WTC11 (cell line): ENCODE measurements around the gene DNAH1. TPM values are rescaled to one million over a fixed set of nuclear protein-coding genes. Genes with fewer than 3 reads are reported as not detected.
A peak's percentile ranks its signal among the peaks of the same experiment; 100 is the strongest.

Experiments
- ATAC-seq: fragments of 200-7000 bp; cut with Tn5 transposase; 2 replicates; pipeline ENCODE4 v1.10.0; 2021; ENCODE audit warnings: mild to moderate bottlenecking, moderate library complexity
- CTCF ChIA-PET: fragments of 300-600 bp; sonication (Branson Sonifier 250); formaldehyde crosslinking; loops from one replicate; lab custom pipeline; 2021; ENCODE audit warnings: antibody characterized with exemption; lab: Charles Lee
- POLR2A ChIA-PET: fragments of 350-600 bp; sonication (Branson Sonifier 250); formaldehyde crosslinking; loops from one replicate; lab custom pipeline; 2021; ENCODE audit warnings: antibody characterized with exemption; lab: Charles Lee
- DNase-seq: peaks from one replicate; pipeline ENCODE4 v3.0.0; 2021; ENCODE audit warnings: low spot score
- H3K27ac Mint-ChIP-seq: 2 replicates; pipeline ENCODE4 v1.8.0; 2021; ENCODE audit warnings: mixed read lengths
- H3K27me3 Mint-ChIP-seq: 2 replicates; pipeline ENCODE4 v1.8.0; 2021; ENCODE audit warnings: low read depth, mild to moderate bottlenecking, moderate library complexity, mixed read lengths
- H3K36me3 Mint-ChIP-seq: 2 replicates; pipeline ENCODE4 v1.8.0; 2021; ENCODE audit warnings: mixed read lengths
- H3K4me1 Mint-ChIP-seq: 2 replicates; pipeline ENCODE4 v1.8.0; 2022; ENCODE audit warnings: mixed read lengths
- H3K4me3 Mint-ChIP-seq: 2 replicates; pipeline ENCODE4 v1.8.0; 2021; ENCODE audit warnings: mild to moderate bottlenecking, moderate library complexity, mixed read lengths
- H3K9me3 Mint-ChIP-seq: 2 replicates; pipeline ENCODE4 v1.8.0; 2021; ENCODE audit warnings: mixed read lengths
- ELF4 ChIP-seq: sonication (generic); formaldehyde crosslinking; IDR thresholded peaks from 2 replicates; pipeline ENCODE4 v1.8.1; 2022; ENCODE audit warnings: low read depth, mild to moderate bottlenecking, moderate library complexity, missing genetic modification reagents
- FOXJ3 ChIP-seq: sonication (generic); formaldehyde crosslinking; IDR thresholded peaks from 2 replicates; pipeline ENCODE4 v1.9.0; 2021; ENCODE audit warnings: missing genetic modification reagents, mild to moderate bottlenecking, borderline replicate concordance
- FOXK1 ChIP-seq: sonication (generic); formaldehyde crosslinking; IDR thresholded peaks from 2 replicates; pipeline ENCODE4 v1.8.0; 2022; ENCODE audit warnings: mild to moderate bottlenecking, moderate library complexity, missing genetic modification reagents
- GABPB1 ChIP-seq: sonication (generic); formaldehyde crosslinking; IDR thresholded peaks from 2 replicates; pipeline ENCODE4 v1.8.1; 2023; ENCODE audit warnings: mild to moderate bottlenecking, missing genetic modification reagents
- JUN ChIP-seq: sonication (generic); formaldehyde crosslinking; IDR thresholded peaks from 2 replicates; pipeline ENCODE4 v1.8.0; 2023; ENCODE audit warnings: mild to moderate bottlenecking, missing genetic modification reagents
- NFYB ChIP-seq: sonication (generic); formaldehyde crosslinking; conservative IDR thresholded peaks from 2 replicates; pipeline ENCODE4 v1.8.0; 2022; ENCODE audit warnings: low read depth, missing genetic modification reagents
- SMAD3 ChIP-seq: sonication (generic); formaldehyde crosslinking; IDR thresholded peaks from 2 replicates; pipeline ENCODE4 v1.8.0; 2022; ENCODE audit warnings: missing genetic modification reagents, mild to moderate bottlenecking, borderline replicate concordance
- SMAD4 ChIP-seq: sonication (generic); formaldehyde crosslinking; IDR thresholded peaks from 2 replicates; pipeline ENCODE4 v1.8.0; 2022; ENCODE audit warnings: mild to moderate bottlenecking, missing genetic modification reagents
- TEAD4 ChIP-seq: sonication (generic); formaldehyde crosslinking; IDR thresholded peaks from 2 replicates; pipeline ENCODE4 v1.8.0; 2022; ENCODE audit warnings: mild to moderate bottlenecking, missing genetic modification reagents
- total RNA-seq: library from RNA; stranded (reverse); gene quantifications from 3 replicates; pipeline ENCODE4 v1.2.3, GENCODE V29; 2021
- TF ChIP-seq, protein P1 (sequence below): sonication (generic); formaldehyde crosslinking; IDR thresholded peaks from 2 replicates; pipeline ENCODE4 v1.8.0; 2023; ENCODE audit warnings: missing genetic modification reagents
- TF ChIP-seq, protein P2 (sequence below): sonication (generic); formaldehyde crosslinking; IDR thresholded peaks from 2 replicates; pipeline ENCODE4 v1.8.1; 2022; ENCODE audit warnings: low read depth, missing genetic modification reagents, borderline replicate concordance
- TF ChIP-seq, protein P3 (sequence below): fragments of 250-450 bp; sonication (Bioruptor Pico); IDR thresholded peaks from 2 replicates; pipeline ENCODE4 v2.1.2; 2022; ENCODE audit warnings: mild to moderate bottlenecking, moderate library complexity
- TF ChIP-seq, protein P4 (sequence below): sonication (generic); formaldehyde crosslinking; IDR thresholded peaks from 2 replicates; pipeline ENCODE4 v1.8.0; 2022; ENCODE audit warnings: mild to moderate bottlenecking, missing genetic modification reagents
- TF ChIP-seq, protein P5 (sequence below): sonication (generic); formaldehyde crosslinking; conservative IDR thresholded peaks from 2 replicates; pipeline ENCODE4 v1.8.1; 2023; ENCODE audit warnings: mild to moderate bottlenecking, low read depth, missing genetic modification reagents, moderate library complexity
- TF ChIP-seq, protein P6 (sequence below): fragments of 250-450 bp; sonication (Bioruptor Pico); IDR thresholded peaks from 2 replicates; pipeline ENCODE4 v1.9.0; 2021; ENCODE audit warnings: mild to moderate bottlenecking, borderline replicate concordance

DNAH1 gene
- total RNA-seq, 1 experiment from 2014 or later = 1.5 TPM

DNA sequence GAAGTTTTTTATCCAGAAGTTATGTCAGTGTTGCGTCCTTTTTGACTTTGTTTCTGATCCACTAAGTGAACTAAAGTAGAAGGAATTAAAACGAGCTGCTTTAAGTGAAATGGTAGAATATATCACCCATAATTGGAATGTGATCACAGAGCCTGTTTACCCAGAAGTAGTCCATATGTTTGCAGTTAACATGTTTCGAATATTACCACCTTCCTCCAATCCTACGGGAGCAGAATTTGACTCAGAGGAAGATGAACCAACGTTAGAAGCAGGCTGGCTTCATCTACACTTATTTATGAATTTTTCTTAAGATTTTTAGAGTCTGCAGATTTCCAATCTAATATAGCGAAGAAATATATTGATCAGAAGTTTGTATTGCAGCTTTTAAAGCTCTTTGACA is 57.6 kb downstream of the DNAH1 start:
- H3K4me3 Mint-ChIP-seq = peak overlapping the region; percentile 53
- CTCF ChIA-PET = interaction anchor here (1.5 to 3.2 kb wide), 4 partner anchors 12 to 153 kb away, joined by 6 to 26 read pairs (median 11); no protein-coding TSS in a partner anchor
- H3K4me1 Mint-ChIP-seq = peaks cover 16% of the 10 kb centered on the region
- POLR2A ChIA-PET = interaction anchor here (0.6 kb wide), 1 partner anchor 11 kb away, joined by 3 read pairs; no protein-coding TSS in a partner anchor
- DNase-seq (no peak), ATAC-seq (no peak)
- peaks cover 11% of the 10 kb centered on the region for H3K27me3 Mint-ChIP-seq
- H3K27ac Mint-ChIP-seq = no peak overlapping the region
- no peaks in the 10 kb centered on the region for H3K9me3 Mint-ChIP-seq
- no peaks in the 10 kb centered on the region for H3K36me3 Mint-ChIP-seq
- TF ChIP-seq SMAD4 (CRISPR knock-in tag) = no peak
- TF ChIP-seq, protein P1, sequence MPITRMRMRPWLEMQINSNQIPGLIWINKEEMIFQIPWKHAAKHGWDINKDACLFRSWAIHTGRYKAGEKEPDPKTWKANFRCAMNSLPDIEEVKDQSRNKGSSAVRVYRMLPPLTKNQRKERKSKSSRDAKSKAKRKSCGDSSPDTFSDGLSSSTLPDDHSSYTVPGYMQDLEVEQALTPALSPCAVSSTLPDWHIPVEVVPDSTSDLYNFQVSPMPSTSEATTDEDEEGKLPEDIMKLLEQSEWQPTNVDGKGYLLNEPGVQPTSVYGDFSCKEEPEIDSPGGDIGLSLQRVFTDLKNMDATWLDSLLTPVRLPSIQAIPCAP (CRISPR knock-in tag) = no peak
- TF ChIP-seq, protein P2, sequence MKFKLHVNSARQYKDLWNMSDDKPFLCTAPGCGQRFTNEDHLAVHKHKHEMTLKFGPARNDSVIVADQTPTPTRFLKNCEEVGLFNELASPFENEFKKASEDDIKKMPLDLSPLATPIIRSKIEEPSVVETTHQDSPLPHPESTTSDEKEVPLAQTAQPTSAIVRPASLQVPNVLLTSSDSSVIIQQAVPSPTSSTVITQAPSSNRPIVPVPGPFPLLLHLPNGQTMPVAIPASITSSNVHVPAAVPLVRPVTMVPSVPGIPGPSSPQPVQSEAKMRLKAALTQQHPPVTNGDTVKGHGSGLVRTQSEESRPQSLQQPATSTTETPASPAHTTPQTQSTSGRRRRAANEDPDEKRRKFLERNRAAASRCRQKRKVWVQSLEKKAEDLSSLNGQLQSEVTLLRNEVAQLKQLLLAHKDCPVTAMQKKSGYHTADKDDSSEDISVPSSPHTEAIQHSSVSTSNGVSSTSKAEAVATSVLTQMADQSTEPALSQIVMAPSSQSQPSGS = no peak
- TF ChIP-seq ELF4 (CRISPR knock-in tag) = no peak
- TF ChIP-seq TEAD4 = no peak
- TF ChIP-seq NFYB = no peak
- TF ChIP-seq, protein P3, sequence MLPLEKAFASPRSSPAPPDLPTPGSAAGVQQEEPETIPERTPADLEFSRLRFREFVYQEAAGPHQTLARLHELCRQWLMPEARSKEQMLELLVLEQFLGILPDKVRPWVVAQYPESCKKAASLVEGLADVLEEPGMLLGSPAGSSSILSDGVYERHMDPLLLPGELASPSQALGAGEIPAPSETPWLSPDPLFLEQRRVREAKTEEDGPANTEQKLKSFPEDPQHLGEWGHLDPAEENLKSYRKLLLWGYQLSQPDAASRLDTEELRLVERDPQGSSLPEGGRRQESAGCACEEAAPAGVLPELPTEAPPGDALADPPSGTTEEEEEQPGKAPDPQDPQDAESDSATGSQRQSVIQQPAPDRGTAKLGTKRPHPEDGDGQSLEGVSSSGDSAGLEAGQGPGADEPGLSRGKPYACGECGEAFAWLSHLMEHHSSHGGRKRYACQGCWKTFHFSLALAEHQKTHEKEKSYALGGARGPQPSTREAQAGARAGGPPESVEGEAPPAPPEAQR (CRISPR knock-in tag) = no peak
- TF ChIP-seq, protein P4, sequence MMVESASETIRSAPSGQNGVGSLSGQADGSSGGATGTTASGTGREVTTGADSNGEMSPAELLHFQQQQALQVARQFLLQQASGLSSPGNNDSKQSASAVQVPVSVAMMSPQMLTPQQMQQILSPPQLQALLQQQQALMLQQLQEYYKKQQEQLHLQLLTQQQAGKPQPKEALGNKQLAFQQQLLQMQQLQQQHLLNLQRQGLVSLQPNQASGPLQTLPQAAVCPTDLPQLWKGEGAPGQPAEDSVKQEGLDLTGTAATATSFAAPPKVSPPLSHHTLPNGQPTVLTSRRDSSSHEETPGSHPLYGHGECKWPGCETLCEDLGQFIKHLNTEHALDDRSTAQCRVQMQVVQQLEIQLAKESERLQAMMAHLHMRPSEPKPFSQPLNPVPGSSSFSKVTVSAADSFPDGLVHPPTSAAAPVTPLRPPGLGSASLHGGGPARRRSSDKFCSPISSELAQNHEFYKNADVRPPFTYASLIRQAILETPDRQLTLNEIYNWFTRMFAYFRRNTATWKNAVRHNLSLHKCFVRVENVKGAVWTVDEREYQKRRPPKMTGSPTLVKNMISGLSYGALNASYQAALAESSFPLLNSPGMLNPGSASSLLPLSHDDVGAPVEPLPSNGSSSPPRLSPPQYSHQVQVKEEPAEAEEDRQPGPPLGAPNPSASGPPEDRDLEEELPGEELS (CRISPR knock-in tag) = no peak

DNA sequence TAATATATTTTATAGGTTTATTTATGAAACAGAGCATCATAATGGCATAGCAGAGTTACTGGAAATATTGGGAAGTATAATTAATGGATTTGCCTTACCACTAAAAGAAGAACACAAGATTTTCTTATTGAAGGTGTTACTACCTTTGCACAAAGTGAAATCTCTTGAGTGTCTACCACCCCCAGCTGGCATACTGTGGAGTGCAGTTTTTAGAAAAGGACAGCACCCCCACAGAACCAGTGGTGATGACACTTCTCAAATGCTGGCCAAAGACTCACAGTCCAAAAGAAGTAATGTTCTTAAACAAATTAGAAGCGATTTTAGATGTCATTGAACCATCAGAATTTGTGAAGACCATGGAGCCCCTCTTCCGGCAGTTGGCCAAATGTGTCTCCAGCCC is 58.1 kb downstream of the DNAH1 start:
- H3K27me3 Mint-ChIP-seq = peaks cover 11% of the 10 kb centered on the region
- no peak overlapping the region for H3K27ac Mint-ChIP-seq
- TF ChIP-seq, protein P5, sequence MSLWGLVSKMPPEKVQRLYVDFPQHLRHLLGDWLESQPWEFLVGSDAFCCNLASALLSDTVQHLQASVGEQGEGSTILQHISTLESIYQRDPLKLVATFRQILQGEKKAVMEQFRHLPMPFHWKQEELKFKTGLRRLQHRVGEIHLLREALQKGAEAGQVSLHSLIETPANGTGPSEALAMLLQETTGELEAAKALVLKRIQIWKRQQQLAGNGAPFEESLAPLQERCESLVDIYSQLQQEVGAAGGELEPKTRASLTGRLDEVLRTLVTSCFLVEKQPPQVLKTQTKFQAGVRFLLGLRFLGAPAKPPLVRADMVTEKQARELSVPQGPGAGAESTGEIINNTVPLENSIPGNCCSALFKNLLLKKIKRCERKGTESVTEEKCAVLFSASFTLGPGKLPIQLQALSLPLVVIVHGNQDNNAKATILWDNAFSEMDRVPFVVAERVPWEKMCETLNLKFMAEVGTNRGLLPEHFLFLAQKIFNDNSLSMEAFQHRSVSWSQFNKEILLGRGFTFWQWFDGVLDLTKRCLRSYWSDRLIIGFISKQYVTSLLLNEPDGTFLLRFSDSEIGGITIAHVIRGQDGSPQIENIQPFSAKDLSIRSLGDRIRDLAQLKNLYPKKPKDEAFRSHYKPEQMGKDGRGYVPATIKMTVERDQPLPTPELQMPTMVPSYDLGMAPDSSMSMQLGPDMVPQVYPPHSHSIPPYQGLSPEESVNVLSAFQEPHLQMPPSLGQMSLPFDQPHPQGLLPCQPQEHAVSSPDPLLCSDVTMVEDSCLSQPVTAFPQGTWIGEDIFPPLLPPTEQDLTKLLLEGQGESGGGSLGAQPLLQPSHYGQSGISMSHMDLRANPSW (CRISPR knock-in tag) = no peak
- TF ChIP-seq SMAD4 (CRISPR knock-in tag) (no peak), JUN (CRISPR knock-in tag) (no peak), FOXJ3 (no peak), NFYB (no peak), GABPB1 (CRISPR knock-in tag) (no peak), SMAD3 (CRISPR knock-in tag) (no peak), FOXK1 (CRISPR knock-in tag) (no peak)
- TF ChIP-seq, protein P6, sequence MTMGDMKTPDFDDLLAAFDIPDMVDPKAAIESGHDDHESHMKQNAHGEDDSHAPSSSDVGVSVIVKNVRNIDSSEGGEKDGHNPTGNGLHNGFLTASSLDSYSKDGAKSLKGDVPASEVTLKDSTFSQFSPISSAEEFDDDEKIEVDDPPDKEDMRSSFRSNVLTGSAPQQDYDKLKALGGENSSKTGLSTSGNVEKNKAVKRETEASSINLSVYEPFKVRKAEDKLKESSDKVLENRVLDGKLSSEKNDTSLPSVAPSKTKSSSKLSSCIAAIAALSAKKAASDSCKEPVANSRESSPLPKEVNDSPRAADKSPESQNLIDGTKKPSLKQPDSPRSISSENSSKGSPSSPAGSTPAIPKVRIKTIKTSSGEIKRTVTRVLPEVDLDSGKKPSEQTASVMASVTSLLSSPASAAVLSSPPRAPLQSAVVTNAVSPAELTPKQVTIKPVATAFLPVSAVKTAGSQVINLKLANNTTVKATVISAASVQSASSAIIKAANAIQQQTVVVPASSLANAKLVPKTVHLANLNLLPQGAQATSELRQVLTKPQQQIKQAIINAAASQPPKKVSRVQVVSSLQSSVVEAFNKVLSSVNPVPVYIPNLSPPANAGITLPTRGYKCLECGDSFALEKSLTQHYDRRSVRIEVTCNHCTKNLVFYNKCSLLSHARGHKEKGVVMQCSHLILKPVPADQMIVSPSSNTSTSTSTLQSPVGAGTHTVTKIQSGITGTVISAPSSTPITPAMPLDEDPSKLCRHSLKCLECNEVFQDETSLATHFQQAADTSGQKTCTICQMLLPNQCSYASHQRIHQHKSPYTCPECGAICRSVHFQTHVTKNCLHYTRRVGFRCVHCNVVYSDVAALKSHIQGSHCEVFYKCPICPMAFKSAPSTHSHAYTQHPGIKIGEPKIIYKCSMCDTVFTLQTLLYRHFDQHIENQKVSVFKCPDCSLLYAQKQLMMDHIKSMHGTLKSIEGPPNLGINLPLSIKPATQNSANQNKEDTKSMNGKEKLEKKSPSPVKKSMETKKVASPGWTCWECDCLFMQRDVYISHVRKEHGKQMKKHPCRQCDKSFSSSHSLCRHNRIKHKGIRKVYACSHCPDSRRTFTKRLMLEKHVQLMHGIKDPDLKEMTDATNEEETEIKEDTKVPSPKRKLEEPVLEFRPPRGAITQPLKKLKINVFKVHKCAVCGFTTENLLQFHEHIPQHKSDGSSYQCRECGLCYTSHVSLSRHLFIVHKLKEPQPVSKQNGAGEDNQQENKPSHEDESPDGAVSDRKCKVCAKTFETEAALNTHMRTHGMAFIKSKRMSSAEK (CRISPR knock-in tag) = no peak
- POLR2A ChIA-PET = interaction anchor here (0.6 kb wide), 1 partner anchor 11 kb away, joined by 3 read pairs; no protein-coding TSS in a partner anchor
- no peaks in the 10 kb centered on the region for H3K9me3 Mint-ChIP-seq
- no peak for DNase-seq
- no peak for ATAC-seq
- H3K4me3 Mint-ChIP-seq = no peak overlapping the region
- no peaks in the 10 kb centered on the region for H3K36me3 Mint-ChIP-seq
- H3K4me1 Mint-ChIP-seq = peaks cover 12% of the 10 kb centered on the region
- CTCF ChIA-PET = interaction anchor here (1.5 to 3.2 kb wide), 4 partner anchors 11 to 153 kb away, joined by 6 to 26 read pairs (median 11); no protein-coding TSS in a partner anchor
